IMR-90 (cell line): Measurements from ENCODE around the gene DDX19B. TPM values are rescaled to one million over a fixed set of nuclear protein-coding genes. Genes with fewer than 3 reads are reported as not detected.

Source experiments
- ATAC-seq: fragments of 200-7000 bp; cut with Tn5 transposase; 2 replicates; pipeline ENCODE4 v1.9.1; 2020; ENCODE audit warnings: low read depth, mild to moderate bottlenecking, moderate library complexity
- BruUV-seq: library from RNA; stranded (reverse); fragments of 400-500 nt; replicated peaks from 2 replicates; lab custom pipeline; 2021; lab: Mats Ljungman, UMichigan
- CTCF ChIA-PET: fragments of 300-600 bp; formaldehyde crosslinking; extraction: SDS; loops from one replicate; lab custom pipeline; 2021; ENCODE audit warnings: antibody characterized with exemption; lab: Yijun Ruan, JAX
- POLR2A ChIA-PET: fragments of 300-600 bp; sonication (Branson Sonifier 250); formaldehyde crosslinking; loops from one replicate; lab custom pipeline; 2022; ENCODE audit warnings: antibody characterized with exemption; ENCODE audit not compliant: unreplicated experiment; lab: Charles Lee
- DNase-seq: peaks from one replicate; pipeline ENCODE4 v3.0.0; 2013
- H2AFZ ChIP-seq: replicated peaks from 2 replicates; pipeline ENCODE3; 2013; ENCODE audit warnings: low read length, mild to moderate bottlenecking; ENCODE audit not compliant: poor library complexity
- H2AK5ac ChIP-seq: 2 replicates; pipeline ENCODE4 v1.6.1; 2013; ENCODE audit warnings: low read depth, low read length, inconsistent platforms
- H2AK9ac ChIP-seq: replicated peaks from 2 replicates; pipeline ENCODE3; 2013; ENCODE audit warnings: mild to moderate bottlenecking, low read depth, low read length, moderate library complexity; ENCODE audit not compliant: poor library complexity
- H2BK120ac ChIP-seq: 2 replicates; pipeline ENCODE4 v1.6.1; 2013; ENCODE audit warnings: low read depth, low read length, inconsistent platforms
- H2BK15ac ChIP-seq: 3 replicates; pipeline ENCODE4 v1.6.1; 2013; ENCODE audit warnings: low read depth, low read length, inconsistent platforms
- H2BK20ac ChIP-seq: 2 replicates; pipeline ENCODE4 v1.6.1; 2013; ENCODE audit warnings: low read depth, mild to moderate bottlenecking, inconsistent platforms, low read length, moderate library complexity
- H2BK5ac ChIP-seq: 2 replicates; pipeline ENCODE4 v1.6.1; 2013; ENCODE audit warnings: mild to moderate bottlenecking, low read depth, low read length, inconsistent platforms; ENCODE audit not compliant: poor library complexity, severe bottlenecking
- H3K14ac ChIP-seq: replicated peaks from 2 replicates; pipeline ENCODE4 v1.6.1; 2013; ENCODE audit warnings: low read depth, low read length, inconsistent platforms
- H3K18ac ChIP-seq: 2 replicates; pipeline ENCODE4 v1.6.1; 2013; ENCODE audit warnings: low read depth, low read length, control low read depth
- H3K23ac ChIP-seq: 2 replicates; pipeline ENCODE4 v1.6.1; 2013; ENCODE audit warnings: low read depth, low read length, inconsistent platforms
- H3K27ac ChIP-seq: 2 replicates; pipeline ENCODE4 v1.5.1; 2013; ENCODE audit warnings: mild to moderate bottlenecking, control low read depth, low read length; ENCODE audit not compliant: insufficient read depth
- H3K27me3 ChIP-seq: 2 replicates; pipeline ENCODE4 v1.6.1; 2013; ENCODE audit warnings: low read length; ENCODE audit not compliant: control insufficient read depth, insufficient read depth
- H3K36me3 ChIP-seq: 2 replicates; pipeline ENCODE4 v1.6.1; 2013; ENCODE audit warnings: low read length, mixed read lengths; ENCODE audit not compliant: control insufficient read depth, insufficient read depth
- H3K4ac ChIP-seq: 2 replicates; pipeline ENCODE4 v1.6.1; 2013; ENCODE audit warnings: low read depth, low read length, inconsistent platforms
- H3K4me1 ChIP-seq: 2 replicates; pipeline ENCODE4 v1.6.1; 2013; ENCODE audit warnings: low read length, mixed read lengths; ENCODE audit not compliant: control insufficient read depth, insufficient read depth
- H3K4me2 ChIP-seq: 2 replicates; pipeline ENCODE4 v1.6.1; 2013; ENCODE audit warnings: low read depth, mild to moderate bottlenecking, control low read depth, low read length, moderate library complexity
- H3K4me3 ChIP-seq: 2 replicates; pipeline ENCODE4 v1.5.1; 2013; ENCODE audit warnings: low read depth, mild to moderate bottlenecking, control low read depth, low read length, moderate library complexity; ENCODE audit not compliant: insufficient read depth
- H3K56ac ChIP-seq: 2 replicates; pipeline ENCODE4 v1.6.1; 2013; ENCODE audit warnings: low read length, inconsistent platforms; ENCODE audit not compliant: insufficient read depth; ENCODE audit errors: extremely low read depth
- H3K79me1 ChIP-seq, 2 experiments: 2 replicates each; pipeline ENCODE4 v1.6.1; 2013; ENCODE audit warnings: low read length in 2 of 2, inconsistent platforms in 1 of 2, low read depth in 1 of 2
- H3K9ac ChIP-seq: 2 replicates; pipeline ENCODE4 v1.6.1; 2013; ENCODE audit warnings: low read depth, low read length, control low read depth
- H3K9me1 ChIP-seq: 2 replicates; pipeline ENCODE4 v1.6.1; 2013; ENCODE audit warnings: low read length, inconsistent platforms; ENCODE audit not compliant: insufficient read depth
- H3K9me3 ChIP-seq: 2 replicates; pipeline ENCODE4 v1.6.1; 2013; ENCODE audit warnings: low read length; ENCODE audit not compliant: control insufficient read depth, insufficient read depth
- H4K20me1 ChIP-seq: 2 replicates; pipeline ENCODE4 v1.6.1; 2013; ENCODE audit warnings: low read length, inconsistent platforms; ENCODE audit not compliant: insufficient read depth
- H4K5ac ChIP-seq: 2 replicates; pipeline ENCODE4 v1.6.1; 2013; ENCODE audit warnings: mild to moderate bottlenecking, low read depth, low read length, control low read depth
- H4K8ac ChIP-seq, 2 experiments: 2 replicates each; pipeline ENCODE4 v1.6.1; 2013; ENCODE audit warnings: low read depth in 2 of 2, low read length in 2 of 2, control low read depth in 1 of 2, inconsistent platforms in 1 of 2
- H4K91ac ChIP-seq: 2 replicates; pipeline ENCODE4 v1.6.1; 2013; ENCODE audit warnings: low read depth, low read length, inconsistent platforms; ENCODE audit not compliant: insufficient read depth
- FOS ChIP-seq: fragments of 150-350 bp; IDR thresholded peaks from 2 replicates; pipeline ENCODE4 v1.6.1; 2016; ENCODE audit warnings: low read depth, low read length
- MAFK ChIP-seq: IDR thresholded peaks from 2 replicates; pipeline ENCODE4 v1.6.1; 2012; ENCODE audit warnings: low read depth, low read length, improper control_type of control experiment
- MXI1 ChIP-seq: IDR thresholded peaks from 2 replicates; pipeline ENCODE4 v1.6.1; 2012; ENCODE audit warnings: low read depth, mild to moderate bottlenecking, low read length, moderate library complexity, borderline replicate concordance
- SMC3 ChIP-seq: fragments of 150-350 bp; IDR thresholded peaks from 2 replicates; pipeline ENCODE4 v1.6.1; 2016; ENCODE audit warnings: low read depth, mild to moderate bottlenecking, antibody characterized with exemption, low read length, moderate library complexity
- WGBS, 2 experiments: methylation state at CpG; one replicate each; pipeline versions ENCODE4 v1.1.5 to v1.1.7; 2013; ENCODE audit warnings: missing lambda C conversion rate in 2 of 2; ENCODE audit not compliant: insufficient read length in 1 of 2; ENCODE audit errors: extremely low coverage in 2 of 2; 5-methylcytosine and 5-hydroxymethylcytosine counted together
- dilution Hi-C: fragments of 300-500 bp; cut with HindIII; formaldehyde crosslinking; loops from one replicate; pipeline ENCODE4 v1.14.3; 2018; ENCODE audit warnings: low sequenced_read_pairs; ENCODE audit not compliant: unreplicated experiment
- in situ Hi-C: fragments of 300-500 bp; cut with MboI; formaldehyde crosslinking; loops from 3 replicates; pipeline ENCODE4 v1.14.3; 2019; ENCODE audit warnings: low sequenced_read_pairs, inconsistent platforms, mixed read lengths
- intact Hi-C: fragments of 100-400 bp; cut with micrococcal nuclease; formaldehyde crosslinking; loops from 2 replicates; pipeline ENCODE4 v1.10.0; 2022
- polyA plus RNA-seq, 3 experiments: library from polyadenylated mRNA; depleted of rRNA; stranded (reverse); fragments of >200 nt; gene quantifications; 2 replicates each; pipeline ENCODE4 v1.2.3, GENCODE V29; 2012; ENCODE audit warnings: low replicate concordance in 1 of 3
- total RNA-seq: library from RNA; depleted of rRNA; stranded (reverse); fragments of >200 nt; gene quantifications from 2 replicates; pipeline ENCODE4 v1.2.3, GENCODE V29; 2012

The DDX19B gene
- total and polyA plus RNA-seq, 2 of the 4 experiments (the other 2 are of a cell fraction), result 33.3 to 41.0 TPM

GRCh38 chr16:70377782-70378181 lies 78.8 kb downstream of the DDX19B start:
- no peak overlapping the region for H2AK5ac ChIP-seq
- H3K36me3 ChIP-seq, result peaks cover 26% of the 10 kb centered on the region
- no peak overlapping the region for H3K4me3 ChIP-seq
- in situ Hi-C loops (no loop called here), dilution Hi-C loops (no loop called here), intact Hi-C loops (no loop called here)
- no peak overlapping the region for H3K4ac ChIP-seq
- no peak overlapping the region for H3K4me2 ChIP-seq
- ChIA-PET POLR2A (interaction anchor here (0.6 kb wide), 1 partner anchor 183 kb away, joined by 5 read pairs; no protein-coding TSS in a partner anchor), CTCF (interaction anchor here (1.1 kb wide), 1 partner anchor 261 kb away, joined by 3 read pairs; no protein-coding TSS in a partner anchor)
- TF ChIP-seq MXI1 (no peak), MAFK (no peak), FOS (no peak), SMC3 (no peak)
- ATAC-seq (no peak), DNase-seq (no peak)
- H2BK5ac ChIP-seq, result no peak overlapping the region
- no peak overlapping the region for H2AK9ac ChIP-seq
- BruUV-seq, result no TSS peak
- no peak overlapping the region for H2BK20ac ChIP-seq
- H4K20me1 ChIP-seq, result no peaks in the 10 kb centered on the region
- no CpG with 5 or more reads among the region's 2 CpGs for WGBS, 2 experiments
- no peak overlapping the region for H2AFZ ChIP-seq
- no peak overlapping the region for H3K9ac ChIP-seq
- no peak overlapping the region for H3K27ac ChIP-seq
- no peak overlapping the region for H4K8ac ChIP-seq
- no peaks in the 10 kb centered on the region for H3K9me1 ChIP-seq
- no peak overlapping the region for H2BK15ac ChIP-seq
- no peaks in the 10 kb centered on the region; the same call in 1 of the 2 replicates for H3K4me1 ChIP-seq
- no peak overlapping the region for H3K23ac ChIP-seq
- no peaks in the 10 kb centered on the region for H3K27me3 ChIP-seq
- peaks cover 9 to 38% of the 10 kb centered on the region in 2 experiments; a peak in 3 of 4 replicates for H3K79me1 ChIP-seq
- no peak overlapping the region for H4K91ac ChIP-seq
- H3K56ac ChIP-seq, result no peak overlapping the region
- no peak overlapping the region for H3K14ac ChIP-seq
- H3K9me3 ChIP-seq, result no peaks in the 10 kb centered on the region
- no peak overlapping the region for H3K18ac ChIP-seq
- no peak overlapping the region for H4K5ac ChIP-seq
- no peak overlapping the region for H2BK120ac ChIP-seq
